Measurements from ENCODE around the gene CD82. TPM values are rescaled to one million over a fixed set of nuclear protein-coding genes. Genes with fewer than 3 reads are reported as not detected.
A peak's percentile ranks its signal among the peaks of the same experiment; 100 is the strongest.

CD82 gene
- total and polyA plus RNA-seq, 8 donors = 26.5 to 64.6 (median 32.5) TPM

GRCh38 chr11:44608651-44608990 is 43.2 kb downstream of the CD82 start:
- Histone ChIP-seq H3K27ac (no peak overlapping the region), H3K36me3 (peaks cover 0 to 4% (median 0%) of the 10 kb centered on the region in 3 donors), H3K9me3 (no peaks in the 10 kb centered on the region), H3K4me1 (no peaks in the 10 kb centered on the region), H3K4me3 (no peak overlapping the region), H3K27me3 (no peaks in the 10 kb centered on the region)
- no peak for ATAC-seq
- TF ChIP-seq, protein P1, sequence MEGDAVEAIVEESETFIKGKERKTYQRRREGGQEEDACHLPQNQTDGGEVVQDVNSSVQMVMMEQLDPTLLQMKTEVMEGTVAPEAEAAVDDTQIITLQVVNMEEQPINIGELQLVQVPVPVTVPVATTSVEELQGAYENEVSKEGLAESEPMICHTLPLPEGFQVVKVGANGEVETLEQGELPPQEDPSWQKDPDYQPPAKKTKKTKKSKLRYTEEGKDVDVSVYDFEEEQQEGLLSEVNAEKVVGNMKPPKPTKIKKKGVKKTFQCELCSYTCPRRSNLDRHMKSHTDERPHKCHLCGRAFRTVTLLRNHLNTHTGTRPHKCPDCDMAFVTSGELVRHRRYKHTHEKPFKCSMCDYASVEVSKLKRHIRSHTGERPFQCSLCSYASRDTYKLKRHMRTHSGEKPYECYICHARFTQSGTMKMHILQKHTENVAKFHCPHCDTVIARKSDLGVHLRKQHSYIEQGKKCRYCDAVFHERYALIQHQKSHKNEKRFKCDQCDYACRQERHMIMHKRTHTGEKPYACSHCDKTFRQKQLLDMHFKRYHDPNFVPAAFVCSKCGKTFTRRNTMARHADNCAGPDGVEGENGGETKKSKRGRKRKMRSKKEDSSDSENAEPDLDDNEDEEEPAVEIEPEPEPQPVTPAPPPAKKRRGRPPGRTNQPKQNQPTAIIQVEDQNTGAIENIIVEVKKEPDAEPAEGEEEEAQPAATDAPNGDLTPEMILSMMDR (IDR thresholded peaks at IDR 0.05) = no peak
- no peak for DNase-seq
- 91 to 92% methylated on average over 9 of the region's 9 CpGs for WGBS, 2 donors
- intact Hi-C loops (cut with DNase I) = no loop called here
- FAIRE-seq = no peak

DNA sequence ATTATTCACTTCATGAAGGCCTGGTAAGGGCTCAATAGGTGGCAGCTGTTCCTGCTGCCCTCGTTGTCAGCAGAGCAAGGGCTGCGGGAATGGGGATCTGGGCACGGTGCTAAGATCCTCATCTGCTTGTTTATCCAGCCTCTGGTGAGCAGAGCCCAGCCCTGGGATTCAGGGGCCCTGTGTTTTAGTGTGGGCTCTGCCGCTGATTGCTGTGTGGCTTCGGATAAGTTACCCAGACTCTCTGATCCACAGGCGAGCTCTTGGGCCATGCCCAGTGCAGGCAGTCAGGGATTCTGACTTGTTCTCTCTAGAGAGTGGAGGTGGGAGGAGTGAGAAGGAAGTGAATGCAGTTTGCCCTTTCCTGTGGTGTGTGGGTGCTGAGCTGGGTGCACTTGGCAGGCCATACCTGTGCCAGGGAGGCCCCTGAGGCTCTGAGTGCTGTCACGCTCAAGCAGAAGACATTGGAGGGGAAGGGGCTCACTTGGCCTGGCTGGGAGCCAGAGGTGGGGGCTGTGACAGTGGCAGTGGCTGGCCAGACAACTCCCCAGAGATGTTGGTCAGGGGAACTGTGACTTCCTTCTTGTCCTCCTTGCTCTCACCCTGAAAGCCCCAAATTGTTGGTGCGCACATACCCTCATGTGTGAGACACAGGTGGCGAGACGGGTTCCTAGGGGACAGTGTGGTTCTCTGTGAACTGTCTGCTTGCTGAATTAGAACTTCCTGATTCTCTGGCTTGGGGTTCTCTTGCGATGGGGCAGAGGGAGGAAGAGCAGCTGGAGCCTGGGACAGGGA is 43.7 kb downstream of the CD82 start:
- TF ChIP-seq, protein P1 (IDR thresholded peaks at IDR 0.05) = no peak
- H3K36me3 ChIP-seq = peaks cover 0 to 4% (median 0%) of the 10 kb centered on the region in 3 donors
- WGBS, 2 donors = 84 to 85% methylated on average over 11 of the region's 11 CpGs
- H3K4me3 ChIP-seq = no peak overlapping the region
- H3K9me3 ChIP-seq = no peaks in the 10 kb centered on the region
- H3K27ac ChIP-seq = no peak overlapping the region
- no peaks in the 10 kb centered on the region for H3K4me1 ChIP-seq
- intact Hi-C loops (cut with DNase I) = no loop called here
- FAIRE-seq (no peak), DNase-seq (no peak), ATAC-seq (peak in 1 of 4 donors; percentile 31)
- H3K27me3 ChIP-seq = no peaks in the 10 kb centered on the region

- DNase-seq (no peak), FAIRE-seq (no peak), ATAC-seq (no peak)
- no peak overlapping the region for H3K27ac ChIP-seq
- H3K4me3 ChIP-seq = no peak overlapping the region
- no peaks in the 10 kb centered on the region for H3K4me1 ChIP-seq
- no peaks in the 10 kb centered on the region for H3K9me3 ChIP-seq
- no peaks in the 10 kb centered on the region for H3K27me3 ChIP-seq
- WGBS, 2 donors = 86 to 87% methylated on average over 3 of the region's 3 CpGs
- TF ChIP-seq, protein P1 (IDR thresholded peaks at IDR 0.05) = no peak
- peaks cover 0 to 4% (median 0%) of the 10 kb centered on the region in 3 donors for H3K36me3 ChIP-seq
- intact Hi-C loops (cut with DNase I) = loop anchor here in 1 of 3 donors (10.0 kb wide), 1 partner anchor 55 kb away; no protein-coding TSS in a partner anchor
Observed at GRCh38 chr11:44609783-44610155, 44.3 kb downstream of the CD82 start.

GRCh38 chr11:44610186-44610955 is 44.9 kb downstream of the CD82 start:
- H3K9me3 ChIP-seq = no peaks in the 10 kb centered on the region
- intact Hi-C loops (cut with DNase I) = loop anchor here in 1 of 3 donors (10.0 kb wide), 1 partner anchor 56 kb away; no protein-coding TSS in a partner anchor
- TF ChIP-seq, protein P1 (IDR thresholded peaks at IDR 0.05) = no peak
- ATAC-seq (no peak), DNase-seq (no peak), FAIRE-seq (no peak)
- no peak overlapping the region for H3K4me3 ChIP-seq
- no peaks in the 10 kb centered on the region for H3K27me3 ChIP-seq
- H3K36me3 ChIP-seq = peaks cover 0 to 4% (median 0%) of the 10 kb centered on the region in 3 donors
- H3K27ac ChIP-seq = no peak overlapping the region
- H3K4me1 ChIP-seq = no peaks in the 10 kb centered on the region
- WGBS, 2 donors = 91 to 92% methylated on average over 9 of the region's 9 CpGs
